Measurements from ENCODE around the gene THBD.

GRCh38 chr20:23035731-23036130, 13.7 kb downstream of the THBD start:
- TF ChIP-seq POLR2A (IDR thresholded peaks at IDR 0.05) = no peak
- no peak for TF ChIP-seq CTCF (IDR thresholded peaks at IDR 0.05)
